ENCODE results near the gene MAP3K4.
"Not testable (repeated sequence)": the region's sequence is repeated elsewhere in the genome, so short reads cannot be mapped to it uniquely, and the experiment has no call there.

The MAP3K4 gene

GRCh38 chr6:161091151-161091550, 99.6 kb downstream of the MAP3K4 start:
- DNase-seq = no peak

- DNase-seq = no peak
Observed at GRCh38 chr6:161091972-161092701, 100.6 kb downstream of the MAP3K4 start.

- DNase-seq = no peak
Observed at GRCh38 chr6:161094955-161095354, 103.4 kb downstream of the MAP3K4 start.

- no peak for DNase-seq
Observed at GRCh38 chr6:161095916-161096315, 104.3 kb downstream of the MAP3K4 start.

- DNase-seq = no peak
Observed at GRCh38 chr6:161100072-161100471, 108.5 kb downstream of the MAP3K4 start.

- no peak for DNase-seq
Observed at GRCh38 chr6:161101517-161101916, 109.9 kb downstream of the MAP3K4 start.

- no peak for DNase-seq
Observed at GRCh38 chr6:161103475-161103874, 111.9 kb downstream of the MAP3K4 start.

- DNase-seq = no peak
Observed at GRCh38 chr6:161104966-161105365, 113.4 kb downstream of the MAP3K4 start.

- no peak for DNase-seq
Observed at GRCh38 chr6:161105408-161105807, 113.8 kb downstream of the MAP3K4 start.

GRCh38 chr6:161107779-161108730, 116.5 kb downstream of the MAP3K4 start:
- no peak for DNase-seq

GRCh38 chr6:161108916-161109315, 117.3 kb downstream of the MAP3K4 start:
- DNase-seq = no peak

GRCh38 chr6:161109366-161109765, 117.8 kb downstream of the MAP3K4 start:
- DNase-seq = no peak

- no peak for DNase-seq
Observed at GRCh38 chr6:161110028-161110779, 118.6 kb downstream of the MAP3K4 start.

GRCh38 chr6:161111261-161111660, 119.7 kb downstream of the MAP3K4 start:
- DNase-seq = no peak

GRCh38 chr6:161115468-161115867, 123.9 kb downstream of the MAP3K4 start:
- DNase-seq = no peak

- no peak for DNase-seq
Observed at GRCh38 chr6:161116554-161116953, 125.0 kb downstream of the MAP3K4 start.

GRCh38 chr6:161117308-161117707, 125.7 kb downstream of the MAP3K4 start:
- DNase-seq = no peak

- DNase-seq = no peak
Observed at GRCh38 chr6:161117942-161118341, 126.4 kb downstream of the MAP3K4 start.

- DNase-seq = not testable (repeated sequence)
Observed at GRCh38 chr6:161123319-161123718, 131.8 kb downstream of the MAP3K4 start.

- no peak for DNase-seq
Observed at GRCh38 chr6:161125591-161125990, 134.0 kb downstream of the MAP3K4 start.

GRCh38 chr6:161127071-161127740, 135.6 kb downstream of the MAP3K4 start:
- DNase-seq = no peak

- DNase-seq = no peak
Observed at GRCh38 chr6:161128230-161128629, 136.7 kb downstream of the MAP3K4 start.

Measured in stimulated activated CD4-positive, alpha-beta T cell treated with anti-CD3 and anti-CD28 coated beads, Interleukin-12 subunit alpha, Interleukin-12 subunit beta, amount 100 ng/mL, for 4 hours (primary cell).